Glutamatergic neuron (in vitro differentiated cells): ENCODE measurements around the gene SLC14A1. TPM values are rescaled to one million over a fixed set of nuclear protein-coding genes. Genes with fewer than 3 reads are reported as not detected.

Experiments
- DNase-seq: peaks from one replicate; pipeline ENCODE4 v3.0.0; 2022
- H3K27ac Mint-ChIP-seq: one replicate; pipeline ENCODE4 v1.8.0; 2020; ENCODE audit warnings: mild to moderate bottlenecking, mixed read lengths, inconsistent platforms; ENCODE audit not compliant: unreplicated experiment
- H3K27me3 Mint-ChIP-seq: one replicate; pipeline ENCODE4 v1.8.0; 2020; ENCODE audit warnings: mild to moderate bottlenecking, moderate library complexity, mixed read lengths, inconsistent platforms; ENCODE audit not compliant: unreplicated experiment
- H3K36me3 Mint-ChIP-seq: one replicate; pipeline ENCODE4 v1.8.0; 2020; ENCODE audit warnings: mild to moderate bottlenecking, mixed read lengths, inconsistent platforms; ENCODE audit not compliant: unreplicated experiment
- H3K4me1 Mint-ChIP-seq: one replicate; pipeline ENCODE4 v1.8.0; 2020; ENCODE audit warnings: mild to moderate bottlenecking, low read depth, mixed read lengths, inconsistent platforms; ENCODE audit not compliant: unreplicated experiment
- H3K4me3 Mint-ChIP-seq: one replicate; pipeline ENCODE4 v1.8.0; 2020; ENCODE audit warnings: mild to moderate bottlenecking, mixed read lengths, inconsistent platforms; ENCODE audit not compliant: unreplicated experiment
- H3K9me3 Mint-ChIP-seq: one replicate; pipeline ENCODE4 v1.8.0; 2020; ENCODE audit warnings: mild to moderate bottlenecking, moderate library complexity, mixed read lengths, inconsistent platforms; ENCODE audit not compliant: unreplicated experiment
- CTCF ChIP-seq: fragments of 200-600 bp; sonication (generic); IDR thresholded peaks from one replicate; pipeline ENCODE4 v1.5.0; 2021; ENCODE audit not compliant: partially characterized antibody, unreplicated experiment
- total RNA-seq: library from RNA; stranded (reverse); fragmentation: NEBNext Ultra II Directional; extraction: Animal tissue kit (Norgen Biotek cat#: 25700); gene quantifications from one replicate; pipeline ENCODE4 v1.2.1, GENCODE V29; 2021; ENCODE audit not compliant: unreplicated experiment

SLC14A1 gene
- total RNA-seq, 1 donor from 2014 or later: not detected

DNA sequence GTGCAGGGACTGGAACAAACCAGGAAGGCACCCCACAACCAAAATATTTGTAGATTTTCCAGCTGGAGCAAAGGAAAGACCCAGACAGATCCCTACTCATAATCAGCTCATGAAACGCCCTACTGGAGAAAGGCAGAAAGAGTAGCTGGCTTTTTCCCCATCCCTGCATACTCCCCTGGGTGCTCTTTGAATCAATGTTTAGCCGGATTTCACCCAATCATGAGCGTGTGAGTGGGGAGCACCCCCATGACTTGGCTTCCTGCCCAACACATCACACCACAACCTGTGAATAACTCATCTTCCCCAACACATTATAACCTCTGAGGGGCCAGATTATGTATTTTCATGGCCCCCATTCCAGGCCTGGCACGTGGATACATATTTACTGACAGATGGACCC lies 35.1 kb upstream of the SLC14A1 start:
- H3K9me3 Mint-ChIP-seq: peaks cover 5% of the 10 kb centered on the region
- peak overlapping the region; percentile 64 for H3K4me3 Mint-ChIP-seq

GRCh38 chr18:45689396-45689795 lies 34.6 kb upstream of the SLC14A1 start:
- H3K36me3 Mint-ChIP-seq: peaks cover 8% of the 10 kb centered on the region
- H3K4me1 Mint-ChIP-seq: peaks cover 47% of the 10 kb centered on the region
- no peak overlapping the region for H3K4me3 Mint-ChIP-seq
- TF ChIP-seq CTCF: no peak
- peak overlapping the region; percentile 69 for H3K27ac Mint-ChIP-seq
- DNase-seq: peak; percentile 58
- H3K27me3 Mint-ChIP-seq: peaks cover 18% of the 10 kb centered on the region
- H3K9me3 Mint-ChIP-seq: peaks cover 9% of the 10 kb centered on the region

More for the DNA sequence above, 35.1 kb upstream of the SLC14A1 start:
- Mint-ChIP-seq H3K27me3 (peaks cover 18% of the 10 kb centered on the region), H3K27ac (peak overlapping the region; percentile 69), H3K4me1 (peaks cover 47% of the 10 kb centered on the region), H3K36me3 (peaks cover 2% of the 10 kb centered on the region)
- DNase-seq: no peak
- TF ChIP-seq CTCF: no peak

- peak; percentile 87 for DNase-seq
- Mint-ChIP-seq H3K36me3 (peaks cover 9% of the 10 kb centered on the region), H3K9me3 (peaks cover 11% of the 10 kb centered on the region), H3K27ac (no peak overlapping the region), H3K27me3 (peaks cover 15% of the 10 kb centered on the region), H3K4me1 (peaks cover 42% of the 10 kb centered on the region), H3K4me3 (no peak overlapping the region)
- peak; percentile 71 for TF ChIP-seq CTCF
Measured at GRCh38 chr18:45690975-45691815, 32.8 kb upstream of the SLC14A1 start.

GRCh38 chr18:45691816-45692179 lies 32.2 kb upstream of the SLC14A1 start:
- Mint-ChIP-seq H3K4me3 (no peak overlapping the region), H3K27ac (no peak overlapping the region), H3K9me3 (peaks cover 11% of the 10 kb centered on the region), H3K27me3 (peaks cover 15% of the 10 kb centered on the region), H3K36me3 (peaks cover 9% of the 10 kb centered on the region), H3K4me1 (peaks cover 38% of the 10 kb centered on the region)
- TF ChIP-seq CTCF: no peak
- no peak for DNase-seq

GRCh38 chr18:45702708-45703265 lies 21.2 kb upstream of the SLC14A1 start:
- Mint-ChIP-seq H3K9me3 (peaks cover 16% of the 10 kb centered on the region), H3K27ac (no peak overlapping the region), H3K4me1 (no peaks in the 10 kb centered on the region), H3K36me3 (peaks cover 20% of the 10 kb centered on the region), H3K4me3 (no peak overlapping the region), H3K27me3 (no peaks in the 10 kb centered on the region)
- no peak for DNase-seq
- TF ChIP-seq CTCF: no peak
